ENCODE results near the gene FSHR.

DNA sequence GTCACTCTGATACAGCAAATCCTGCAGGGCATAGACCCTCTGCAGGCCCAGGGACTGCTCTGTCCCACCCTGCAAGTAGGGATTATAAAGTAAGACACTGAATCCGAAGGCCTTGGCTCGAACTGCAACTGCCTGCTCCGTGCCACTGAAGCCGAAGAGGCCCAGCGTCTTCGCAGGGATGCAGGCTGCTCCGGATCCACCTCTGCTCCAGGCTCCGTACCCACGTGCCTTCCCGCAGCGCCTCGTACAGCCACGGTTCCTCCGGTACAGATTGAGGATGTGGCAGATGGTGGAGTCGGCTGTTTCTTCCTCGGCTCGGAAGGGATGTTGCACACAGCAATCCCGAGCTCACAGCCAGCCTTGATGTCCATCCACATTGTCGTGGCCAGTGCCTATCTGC, 238.4 kb downstream of the FSHR start:
- TF ChIP-seq CTCF (IDR thresholded peaks at IDR 0.05; ENCODE audit: extremely low read depth in 1 of 2, insufficient read depth in 1 of 2, low read depth in 1 of 2, low read length in 2 of 2) (no peak), POLR2AphosphoS5 (IDR thresholded peaks at IDR 0.05; ENCODE audit: insufficient read depth, low read depth, low read length) (no peak)

Data from endothelial cell of umbilical vein (primary cell).